Osteoblast (primary cell): ENCODE measurements around the gene TNC. TPM values are rescaled to one million over a fixed set of nuclear protein-coding genes. Genes with fewer than 3 reads are reported as not detected.

Experiments used
- DNase-seq: peaks from one replicate; pipeline ENCODE4 v3.0.0; 2011; ENCODE audit warnings: low spot score, mixed read lengths; ENCODE audit not compliant: insufficient read length; ENCODE audit errors: missing footprints
- H2AFZ ChIP-seq: 2 replicates; pipeline ENCODE4 v1.6.0; 2011; ENCODE audit warnings: mild to moderate bottlenecking, low read length
- H3K27ac ChIP-seq: 2 replicates; pipeline ENCODE4 v1.5.1; 2011; ENCODE audit warnings: mild to moderate bottlenecking, low read depth, low read length, moderate library complexity
- H3K27me3 ChIP-seq: 2 replicates; pipeline ENCODE4 v1.6.0; 2012; ENCODE audit warnings: mild to moderate bottlenecking, control low read depth, inconsistent platforms, low read length, moderate library complexity; ENCODE audit not compliant: insufficient read depth
- H3K36me3 ChIP-seq: 2 replicates; pipeline ENCODE4 v1.5.1; 2011; ENCODE audit warnings: mild to moderate bottlenecking, low read length, control low read depth, moderate library complexity; ENCODE audit not compliant: insufficient read depth
- H3K4me1 ChIP-seq: 2 replicates; pipeline ENCODE4 v1.5.1; 2011; ENCODE audit warnings: mild to moderate bottlenecking, low read length, control low read depth, moderate library complexity; ENCODE audit not compliant: insufficient read depth
- H3K4me2 ChIP-seq: 2 replicates; pipeline ENCODE4 v1.6.0; 2011; ENCODE audit warnings: mild to moderate bottlenecking, low read length; ENCODE audit not compliant: insufficient read depth
- H3K4me3 ChIP-seq: fragments of 200-600 bp; sonication (generic); 3 replicates; pipeline ENCODE4 v1.5.1; 2012; ENCODE audit warnings: mild to moderate bottlenecking, low read length, inconsistent platforms; ENCODE audit not compliant: insufficient read depth
- H3K79me2 ChIP-seq: 2 replicates; pipeline ENCODE4 v1.6.0; 2012; ENCODE audit warnings: mild to moderate bottlenecking, low read length, control low read depth, inconsistent platforms; ENCODE audit not compliant: insufficient read depth
- H3K9me3 ChIP-seq: 2 replicates; pipeline ENCODE4 v1.5.1; 2011; ENCODE audit warnings: low read depth, low read length, control low read depth
- H4K20me1 ChIP-seq: 2 replicates; pipeline ENCODE4 v1.6.0; 2012; ENCODE audit warnings: mild to moderate bottlenecking, low read length, control low read depth; ENCODE audit not compliant: insufficient read depth
- total RNA-seq: library from RNA; depleted of rRNA; stranded (reverse); fragments of >200 nt; gene quantifications from 2 replicates; pipeline ENCODE4 v1.2.3, GENCODE V29; 2012
- TF ChIP-seq, protein P1 (sequence below): IDR thresholded peaks from 2 replicates; pipeline ENCODE4 v1.5.1; 2011; ENCODE audit warnings: mild to moderate bottlenecking, low read depth, low read length, moderate library complexity; ENCODE audit errors: extremely low read depth

TNC gene
- 611 and 664 TPM in 2 replicates for total RNA-seq

DNA sequence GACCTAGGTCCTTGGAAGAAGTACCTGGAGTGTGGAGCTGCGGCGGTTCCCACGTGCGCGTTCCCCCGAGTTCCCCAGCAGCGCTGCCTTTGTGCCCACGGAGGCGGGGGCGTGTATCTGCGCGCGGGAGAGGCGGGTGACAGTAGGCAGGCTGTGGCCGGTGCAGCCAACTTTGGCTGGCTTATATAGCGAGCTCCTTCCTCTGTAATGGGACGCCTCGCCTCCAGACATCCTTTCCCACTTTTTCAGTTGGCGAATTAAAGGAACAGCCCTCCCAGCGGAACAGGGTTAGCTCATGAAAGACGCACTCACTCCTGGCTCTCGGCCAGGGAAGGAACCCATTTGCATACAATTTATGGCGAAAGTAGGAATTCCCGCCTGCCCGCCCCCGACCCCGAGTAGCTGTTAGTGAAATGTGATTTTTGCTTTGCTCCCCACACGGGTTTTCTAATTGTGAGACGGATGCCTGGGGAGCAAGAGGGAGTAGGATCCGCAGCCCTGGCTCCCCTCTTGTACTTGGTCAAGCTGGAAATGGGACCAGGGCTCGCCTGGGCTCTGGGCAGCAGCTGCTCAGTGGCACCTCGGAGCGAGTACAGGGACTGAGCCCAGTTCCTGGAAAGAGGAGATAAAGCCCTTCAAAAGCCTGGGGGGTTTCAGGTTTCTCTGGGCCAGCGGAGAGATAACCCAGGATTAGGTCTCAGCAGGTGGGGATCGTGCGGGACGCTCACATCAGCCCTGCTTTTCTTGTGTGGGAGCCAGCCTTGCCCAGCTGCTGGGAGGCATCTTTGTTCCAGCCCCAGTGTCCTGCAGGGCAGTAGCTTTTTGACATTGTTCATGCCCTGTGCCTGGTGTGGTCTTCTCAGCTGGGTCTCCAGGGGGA, at the start of gene TNC:
Gene TNC, minus strand, starts transcription at position 159 of the 880 bp plus-strand sequence. CDS start 27,139 bp downstream, outside the sequence.
- H3K79me2 ChIP-seq, result peaks cover 33% of the 10 kb centered on the region

GRCh38 chr9:115167175-115167574, 49.2 kb upstream of the TNC start:
- TF ChIP-seq, protein P1, sequence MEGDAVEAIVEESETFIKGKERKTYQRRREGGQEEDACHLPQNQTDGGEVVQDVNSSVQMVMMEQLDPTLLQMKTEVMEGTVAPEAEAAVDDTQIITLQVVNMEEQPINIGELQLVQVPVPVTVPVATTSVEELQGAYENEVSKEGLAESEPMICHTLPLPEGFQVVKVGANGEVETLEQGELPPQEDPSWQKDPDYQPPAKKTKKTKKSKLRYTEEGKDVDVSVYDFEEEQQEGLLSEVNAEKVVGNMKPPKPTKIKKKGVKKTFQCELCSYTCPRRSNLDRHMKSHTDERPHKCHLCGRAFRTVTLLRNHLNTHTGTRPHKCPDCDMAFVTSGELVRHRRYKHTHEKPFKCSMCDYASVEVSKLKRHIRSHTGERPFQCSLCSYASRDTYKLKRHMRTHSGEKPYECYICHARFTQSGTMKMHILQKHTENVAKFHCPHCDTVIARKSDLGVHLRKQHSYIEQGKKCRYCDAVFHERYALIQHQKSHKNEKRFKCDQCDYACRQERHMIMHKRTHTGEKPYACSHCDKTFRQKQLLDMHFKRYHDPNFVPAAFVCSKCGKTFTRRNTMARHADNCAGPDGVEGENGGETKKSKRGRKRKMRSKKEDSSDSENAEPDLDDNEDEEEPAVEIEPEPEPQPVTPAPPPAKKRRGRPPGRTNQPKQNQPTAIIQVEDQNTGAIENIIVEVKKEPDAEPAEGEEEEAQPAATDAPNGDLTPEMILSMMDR, result no peak
- DNase-seq, result peak; percentile 90
- Histone ChIP-seq H4K20me1 (no peaks in the 10 kb centered on the region), H3K79me2 (no peaks in the 10 kb centered on the region), H3K9me3 (no peaks in the 10 kb centered on the region), H3K27me3 (no peaks in the 10 kb centered on the region), H3K4me3 (no peak overlapping the region), H2AFZ (no peak overlapping the region), H3K4me1 (peaks cover 29% of the 10 kb centered on the region), H3K27ac (peak overlapping the region; percentile 19), H3K4me2 (peak overlapping the region; percentile 46), H3K36me3 (no peaks in the 10 kb centered on the region)

More for the DNA sequence above, at the start of gene TNC:
- no peaks in the 10 kb centered on the region for H3K27me3 ChIP-seq
- peaks cover 51% of the 10 kb centered on the region for H3K4me1 ChIP-seq
- H3K4me2 ChIP-seq, result peak within 1 kb of the TSS; percentile 92
- peaks cover 15% of the 10 kb centered on the region for H3K36me3 ChIP-seq
- no peaks in the 10 kb centered on the region for H3K9me3 ChIP-seq
- peak within 1 kb of the TSS; percentile 76 for H3K4me3 ChIP-seq
- H4K20me1 ChIP-seq, result no peaks in the 10 kb centered on the region
- TF ChIP-seq, protein P1, result no peak
- peak within 1 kb of the TSS; percentile 84 for H3K27ac ChIP-seq
- peak; percentile 78 for DNase-seq
- H2AFZ ChIP-seq, result peak within 1 kb of the TSS; percentile 72

DNA sequence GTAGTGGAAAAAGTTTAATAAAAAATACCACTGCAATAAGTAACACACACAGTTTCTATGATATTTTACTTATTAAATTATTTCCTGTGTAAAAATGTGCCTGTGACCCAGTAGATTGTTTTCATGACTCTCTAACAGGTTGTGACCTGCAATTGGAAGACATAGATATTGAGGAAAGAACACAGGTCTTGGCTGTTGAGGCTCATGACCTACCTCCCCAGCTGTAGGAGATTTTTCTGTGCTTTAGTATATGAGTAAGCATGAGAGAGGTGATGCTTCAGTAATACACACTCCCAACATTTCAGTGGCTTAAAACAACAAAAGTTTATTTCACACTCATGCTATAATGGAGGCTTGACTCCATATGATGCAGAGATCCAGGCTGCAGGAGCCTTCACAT, 47.3 kb upstream of the TNC start:
- Histone ChIP-seq H4K20me1 (no peaks in the 10 kb centered on the region), H3K4me1 (peaks cover 22% of the 10 kb centered on the region), H3K27ac (no peak overlapping the region), H3K27me3 (no peaks in the 10 kb centered on the region), H2AFZ (no peak overlapping the region), H3K4me3 (no peak overlapping the region), H3K9me3 (no peaks in the 10 kb centered on the region), H3K36me3 (no peaks in the 10 kb centered on the region), H3K4me2 (no peak overlapping the region), H3K79me2 (no peaks in the 10 kb centered on the region)
- DNase-seq, result no peak
- TF ChIP-seq, protein P1, result no peak

- peak overlapping the region; percentile 23 for H3K27ac ChIP-seq
Observed at GRCh38 chr9:115164511-115164974, 46.6 kb upstream of the TNC start.

More at GRCh38 chr9:115164511-115164974, 46.6 kb upstream of the TNC start:
- Histone ChIP-seq H3K36me3 (no peaks in the 10 kb centered on the region), H3K4me1 (peaks cover 22% of the 10 kb centered on the region), H3K27me3 (no peaks in the 10 kb centered on the region), H3K9me3 (peaks cover 2% of the 10 kb centered on the region), H2AFZ (no peak overlapping the region), H3K79me2 (no peaks in the 10 kb centered on the region), H3K4me2 (peak overlapping the region; percentile 35), H4K20me1 (no peaks in the 10 kb centered on the region), H3K4me3 (no peak overlapping the region)
- DNase-seq, result peak; percentile 37
- TF ChIP-seq, protein P1, result no peak
